ENCODE data around the gene EFCAB6.

EFCAB6 gene

GRCh38 chr22:43639228-43639948 is 172.7 kb downstream of the EFCAB6 start:
- DNase-seq (ENCODE audit: low spot score), result no peak

DNA sequence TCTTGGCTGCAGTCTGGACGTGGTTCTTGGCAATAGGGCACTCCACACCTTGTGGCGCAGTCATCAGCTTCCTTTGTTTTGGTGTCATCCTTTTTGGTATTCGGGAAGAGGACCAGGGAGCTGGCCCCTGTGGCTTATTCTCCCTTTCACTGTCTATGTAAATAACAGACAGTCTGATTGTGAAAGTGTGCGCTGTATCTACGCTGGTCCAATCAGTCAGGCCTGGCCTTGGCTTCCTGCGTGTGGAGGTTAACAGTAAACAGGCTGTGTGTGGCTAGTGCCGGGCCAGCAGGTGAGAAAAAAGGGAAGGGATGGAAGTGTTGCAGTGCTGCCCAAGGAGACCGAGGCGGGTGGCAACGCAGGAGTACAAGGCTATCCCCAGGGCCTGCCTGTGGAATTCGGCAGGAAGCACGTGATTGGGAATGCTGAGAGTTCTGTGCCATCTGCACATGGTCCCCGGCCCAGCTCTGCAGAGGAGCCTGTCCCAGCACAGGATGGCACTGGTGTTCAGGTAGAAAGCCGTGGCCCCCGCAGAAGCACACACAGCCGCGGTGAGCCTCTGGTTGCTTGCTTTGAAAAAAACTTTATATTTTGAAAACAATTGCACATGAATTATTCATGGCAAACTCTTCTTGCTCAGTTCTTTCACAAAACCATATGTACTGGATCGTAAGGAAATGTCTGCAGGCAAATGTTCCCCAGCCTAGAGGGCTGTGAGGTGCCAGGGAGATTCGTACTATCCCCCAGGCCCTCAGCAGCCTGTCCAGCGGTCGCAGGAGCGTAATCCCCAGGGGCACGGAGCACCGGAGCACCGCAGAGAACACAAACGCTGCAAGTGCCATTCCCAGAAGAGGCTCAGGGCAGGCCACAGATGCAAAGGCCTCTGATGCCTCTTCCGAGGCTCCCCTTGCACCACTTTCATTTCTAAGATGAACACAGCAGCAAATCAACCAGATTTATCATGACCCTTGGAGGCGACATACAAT is 174.5 kb downstream of the EFCAB6 start:
- no peak for DNase-seq (ENCODE audit: low spot score)

- DNase-seq (ENCODE audit: low spot score), result no peak
Measured at GRCh38 chr22:43636086-43636485, 176.0 kb downstream of the EFCAB6 start.

- DNase-seq (ENCODE audit: low spot score), result no peak
Measured at GRCh38 chr22:43635101-43635500, 177.0 kb downstream of the EFCAB6 start.

GRCh38 chr22:43634316-43634715 is 177.8 kb downstream of the EFCAB6 start:
- DNase-seq (ENCODE audit: low spot score), result no peak

GRCh38 chr22:43633631-43634285 is 178.3 kb downstream of the EFCAB6 start:
- no peak for DNase-seq (ENCODE audit: low spot score)

GRCh38 chr22:43631846-43632245 is 180.3 kb downstream of the EFCAB6 start:
- no peak for DNase-seq (ENCODE audit: low spot score)

DNA sequence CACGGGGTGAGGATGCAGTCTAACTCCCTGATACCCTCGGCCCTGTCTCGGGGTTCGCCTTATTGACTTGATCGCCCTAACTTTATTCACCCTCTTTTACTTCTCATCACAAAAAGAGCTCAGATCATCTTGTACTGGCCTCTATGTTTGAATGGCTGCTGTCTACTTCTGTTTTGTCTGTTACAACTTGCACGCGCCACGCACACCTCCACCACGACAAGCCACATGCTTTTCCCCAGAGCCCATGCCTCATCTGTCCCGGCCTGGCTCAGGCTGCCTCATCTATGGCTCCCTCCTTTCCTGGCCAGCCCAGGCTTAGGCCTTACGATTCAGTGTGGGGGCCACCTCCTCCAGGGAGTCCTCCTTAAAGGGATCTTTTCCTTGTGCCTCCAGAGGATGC is 180.9 kb downstream of the EFCAB6 start:
- DNase-seq (ENCODE audit: low spot score), result no peak

DNA sequence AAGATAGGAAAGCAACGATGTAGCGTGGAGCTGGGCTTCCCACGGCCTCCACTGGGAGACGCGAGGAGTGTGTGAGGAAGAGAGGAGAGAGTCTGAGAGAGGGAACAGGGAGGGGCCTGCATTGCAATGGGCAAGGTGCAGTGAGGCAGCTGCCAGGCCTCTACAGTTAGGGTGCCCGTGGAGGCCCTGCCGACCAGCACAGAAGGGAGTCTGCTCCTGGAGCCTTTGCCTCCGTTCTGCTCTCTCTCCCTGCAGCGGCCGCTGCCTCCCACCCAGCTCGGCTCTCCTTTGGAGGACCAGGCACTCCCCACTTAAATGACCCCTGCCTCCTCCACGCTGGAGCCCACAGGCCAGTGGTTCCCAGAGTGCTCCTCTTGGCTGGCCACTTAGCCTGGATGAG is 181.7 kb downstream of the EFCAB6 start:
- no peak for DNase-seq (ENCODE audit: low spot score)

DNA sequence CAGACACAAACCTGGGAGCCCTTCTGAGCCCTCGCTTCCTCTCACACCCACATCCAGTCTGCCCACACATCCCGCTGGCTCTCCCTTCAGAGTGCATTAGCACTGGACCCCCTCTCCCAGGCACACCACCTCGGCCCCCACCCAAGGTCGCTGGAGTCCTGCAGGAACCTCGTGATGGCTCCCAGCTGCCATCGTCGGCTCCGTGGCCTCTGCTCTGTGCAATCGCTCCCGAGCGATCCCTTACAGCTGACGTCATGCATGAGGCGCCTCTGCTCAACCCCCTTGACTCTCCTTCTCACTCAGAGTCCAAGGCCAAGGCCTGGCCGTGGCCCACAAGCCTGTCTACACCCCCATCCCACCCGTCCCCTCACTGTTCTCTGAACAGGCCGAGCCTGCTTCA is 183.9 kb downstream of the EFCAB6 start:
- no peak for DNase-seq (ENCODE audit: low spot score)

GRCh38 chr22:43627485-43628213 is 184.5 kb downstream of the EFCAB6 start:
- no peak for DNase-seq (ENCODE audit: low spot score)

DNA sequence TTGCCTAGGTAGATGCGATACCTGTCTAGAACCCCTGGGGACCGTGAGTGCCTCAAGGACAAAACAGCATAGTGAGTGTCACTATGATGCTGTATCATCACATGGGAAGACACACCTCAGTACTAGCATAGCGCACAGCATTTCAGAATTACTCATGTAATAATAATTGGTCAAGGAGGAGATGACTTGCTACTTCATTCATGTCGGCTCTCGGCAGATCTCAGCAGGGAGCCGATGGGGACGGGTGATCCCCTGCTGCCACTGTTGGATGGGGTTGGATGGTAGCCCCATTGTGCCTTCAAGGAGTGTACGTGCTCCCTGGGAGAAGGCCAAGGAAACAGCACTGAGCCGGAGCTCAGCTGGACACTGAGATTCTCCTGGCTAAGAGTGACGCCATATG is 186.9 kb downstream of the EFCAB6 start:
- no peak for DNase-seq (ENCODE audit: low spot score)

GRCh38 chr22:43624144-43624998 is 187.7 kb downstream of the EFCAB6 start:
- DNase-seq (ENCODE audit: low spot score), result no peak

DNA sequence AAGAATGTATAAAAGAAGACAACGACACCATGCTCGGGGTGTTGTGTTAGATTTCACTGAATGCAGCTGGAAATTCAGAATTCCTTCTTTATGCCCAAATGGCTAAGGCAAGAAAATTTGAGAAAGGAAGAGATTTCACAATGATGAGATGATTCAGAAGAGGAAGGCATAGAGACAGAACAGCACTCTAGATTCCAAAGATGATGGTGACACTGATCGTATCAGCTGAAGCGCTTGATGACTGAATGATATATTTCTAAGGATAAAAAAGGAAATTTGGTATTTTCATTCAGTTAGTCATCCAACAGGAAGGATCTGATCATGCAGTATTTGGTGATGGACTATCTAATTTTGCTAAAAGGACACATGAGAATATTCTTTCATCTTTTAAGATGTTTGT is 189.2 kb downstream of the EFCAB6 start:
- no peak for DNase-seq (ENCODE audit: low spot score)

- no peak for DNase-seq (ENCODE audit: low spot score)
Measured at GRCh38 chr22:43620197-43620596, 191.9 kb downstream of the EFCAB6 start.

GRCh38 chr22:43618517-43618916 is 193.6 kb downstream of the EFCAB6 start:
- no peak for DNase-seq (ENCODE audit: low spot score)

DNA sequence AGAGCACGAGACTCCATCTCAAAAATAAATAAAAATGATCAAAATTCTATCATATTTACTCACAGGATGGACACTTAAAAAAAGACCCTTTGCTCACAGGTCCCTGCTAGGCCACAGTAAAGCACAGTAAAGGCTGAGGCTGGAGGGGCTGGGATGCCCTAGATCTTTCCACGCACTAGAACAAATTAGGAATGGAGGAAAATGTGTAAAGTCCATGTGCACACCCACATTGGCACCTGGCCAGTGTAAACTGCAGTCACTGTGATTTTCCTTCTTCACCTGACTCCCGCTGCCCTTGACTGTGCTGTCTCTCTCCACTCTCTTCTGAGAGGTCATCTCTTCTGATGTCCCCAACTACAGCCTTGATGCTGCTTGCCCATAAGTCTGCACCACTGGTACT is 195.5 kb downstream of the EFCAB6 start:
- DNase-seq (ENCODE audit: low spot score), result no peak

GRCh38 chr22:43600265-43600664 is 211.8 kb downstream of the EFCAB6 start:
- no peak for DNase-seq (ENCODE audit: low spot score)

DNA sequence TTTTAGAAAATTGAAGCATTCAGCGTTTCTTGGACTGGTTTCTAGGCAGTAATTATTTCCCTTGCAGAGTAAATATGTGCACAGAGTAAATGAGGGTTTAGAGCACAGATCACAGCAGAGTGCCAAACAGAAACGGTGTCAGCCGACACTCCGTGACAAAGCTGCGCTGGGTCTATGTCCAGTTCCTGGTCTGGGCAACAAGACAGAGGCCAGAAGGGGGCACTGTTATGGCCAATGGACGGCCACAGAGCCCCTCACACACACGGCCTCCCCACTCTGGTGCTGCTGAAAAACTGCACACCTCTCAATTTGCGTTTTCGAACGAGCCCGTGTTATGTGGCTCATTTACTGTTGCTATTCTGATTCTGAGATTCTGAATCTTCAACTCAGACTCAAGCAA is 219.6 kb downstream of the EFCAB6 start:
- DNase-seq (ENCODE audit: low spot score), result no peak

DNA sequence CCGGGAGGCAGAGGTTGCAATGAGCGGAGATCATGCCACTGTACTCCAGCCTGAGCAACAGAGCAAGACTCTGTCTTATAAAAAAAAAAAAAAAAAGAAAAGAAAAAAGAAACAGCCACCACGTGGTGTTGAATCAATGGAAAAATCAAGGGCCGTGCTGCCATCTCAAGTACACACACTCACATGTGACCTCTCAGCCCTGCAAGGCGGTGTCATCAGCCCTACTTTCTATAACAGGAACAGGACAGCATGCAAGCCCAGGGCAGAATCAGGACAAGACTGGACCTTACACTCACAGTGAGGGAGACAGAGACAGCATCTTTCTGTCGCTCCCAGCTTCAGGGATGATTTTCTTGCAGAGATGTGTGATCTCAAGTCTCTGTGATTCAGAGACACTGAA is 220.7 kb downstream of the EFCAB6 start:
- DNase-seq (ENCODE audit: low spot score), result no peak

DNA sequence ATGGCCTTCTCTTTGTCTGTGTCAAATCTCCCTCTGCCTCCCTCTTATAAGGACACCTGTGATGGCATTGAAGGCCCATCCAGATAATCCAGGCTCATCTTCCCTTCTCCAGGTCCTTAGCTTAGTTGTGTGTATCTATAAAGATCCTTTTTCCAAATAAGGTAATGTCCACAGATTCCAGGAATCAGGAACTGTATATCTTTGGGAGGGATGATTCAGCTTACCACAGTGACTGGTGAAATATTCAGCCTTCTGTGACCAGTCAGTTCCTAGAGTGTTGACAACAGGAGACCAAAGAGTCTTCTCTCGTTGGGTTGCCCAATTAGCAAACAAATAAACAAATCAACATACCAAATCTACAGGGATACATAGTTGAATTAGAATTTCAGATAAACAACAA is 224.5 kb downstream of the EFCAB6 start:
- no peak for DNase-seq (ENCODE audit: low spot score)

All from HuH-7.5 (cell line).